GM19395 (cell line): ENCODE results near the gene SH2D3A.

Experiments
- ATAC-seq: cut with Tn5 transposase; IDR thresholded peaks from one replicate; pipeline ENCODE4 v1.9.1; 2021; ENCODE audit warnings: mild to moderate bottlenecking, moderate library complexity; ENCODE audit not compliant: unreplicated experiment

The SH2D3A gene

DNA sequence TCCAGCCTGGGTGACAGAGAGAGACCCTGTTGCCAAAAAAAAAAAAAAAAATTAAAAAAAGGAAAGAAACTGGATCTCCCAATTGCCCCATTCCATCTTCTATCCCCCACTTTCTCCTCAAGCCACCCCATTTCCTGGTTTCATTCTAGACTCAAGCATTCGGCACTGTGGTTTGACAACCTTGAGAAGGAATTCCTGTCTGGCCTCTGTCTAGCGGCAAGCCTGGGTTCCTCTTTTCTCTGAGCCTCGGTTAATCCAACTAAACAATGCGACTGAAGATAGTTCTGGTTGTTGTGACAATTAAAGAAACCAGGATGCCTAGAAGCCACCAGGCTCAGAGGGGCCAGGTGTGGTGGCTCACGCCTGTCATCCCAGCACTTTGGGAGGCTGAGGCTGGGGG, 43.5 kb downstream of the SH2D3A start:
- no peak for ATAC-seq

GRCh38 chr19:6723108-6723618, 44.1 kb downstream of the SH2D3A start:
- no peak for ATAC-seq

DNA sequence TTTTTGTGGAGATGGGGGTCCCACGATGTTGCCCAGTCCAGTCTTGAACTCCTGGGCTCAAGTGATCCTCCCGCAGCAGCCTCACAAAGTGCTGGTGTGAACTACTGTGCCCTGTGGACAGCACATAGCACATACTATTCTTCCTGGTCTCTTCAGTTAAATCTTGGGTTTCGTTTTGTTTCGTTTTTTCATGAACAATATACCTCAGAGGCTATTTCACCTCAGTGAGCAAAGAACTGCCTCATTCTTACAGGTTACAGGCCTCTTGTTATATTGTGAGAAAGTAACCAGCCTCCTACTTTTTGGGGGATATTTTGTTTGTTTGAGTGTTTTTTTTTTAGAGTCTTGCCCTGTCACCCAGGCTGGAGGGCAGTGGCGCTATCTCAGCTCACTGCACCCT, 45.5 kb downstream of the SH2D3A start:
- ATAC-seq: no peak

- no peak for ATAC-seq
These were observed 46.1 kb downstream of the SH2D3A start for GRCh38 chr19:6721138-6721474.

GRCh38 chr19:6720369-6721137, 46.7 kb downstream of the SH2D3A start, which contains the start of gene C3:
C3 (minus strand) TSS chr19:6720650; CDS start chr19:6720589, 61 bp downstream.
- ATAC-seq: no peak

DNA sequence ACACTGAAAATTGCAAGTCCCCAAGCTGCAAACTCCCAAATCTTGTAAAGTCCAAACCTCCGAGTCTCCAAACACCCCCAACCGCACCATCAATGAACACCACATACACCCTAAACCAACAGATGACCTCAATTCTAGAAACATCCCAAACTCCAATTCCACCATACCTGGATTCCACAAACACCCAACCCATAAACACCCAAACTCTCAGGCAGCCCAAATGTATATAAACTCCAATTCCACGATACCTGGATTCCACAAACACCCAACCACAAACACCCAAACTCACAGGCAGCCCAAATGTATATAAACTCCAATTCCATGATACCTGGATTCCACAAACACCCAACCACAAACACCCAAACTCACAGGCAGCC, 47.3 kb downstream of the SH2D3A start:
- no peak for ATAC-seq

DNA sequence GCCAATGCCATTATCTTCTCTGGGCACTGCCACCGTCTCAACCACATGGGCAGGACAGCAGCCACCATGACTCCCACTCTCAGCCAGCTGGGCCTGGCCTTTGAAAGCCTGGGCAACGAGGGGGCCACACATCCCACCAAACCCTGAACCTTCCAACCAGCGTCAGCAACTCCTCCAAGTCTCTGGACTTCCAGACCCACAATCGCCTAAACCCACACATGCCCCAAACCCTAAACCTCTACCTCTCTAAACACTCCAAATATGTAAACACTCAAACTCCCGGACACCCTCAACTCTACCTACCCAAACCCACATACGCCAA, 47.7 kb downstream of the SH2D3A start:
- no peak for ATAC-seq

DNA sequence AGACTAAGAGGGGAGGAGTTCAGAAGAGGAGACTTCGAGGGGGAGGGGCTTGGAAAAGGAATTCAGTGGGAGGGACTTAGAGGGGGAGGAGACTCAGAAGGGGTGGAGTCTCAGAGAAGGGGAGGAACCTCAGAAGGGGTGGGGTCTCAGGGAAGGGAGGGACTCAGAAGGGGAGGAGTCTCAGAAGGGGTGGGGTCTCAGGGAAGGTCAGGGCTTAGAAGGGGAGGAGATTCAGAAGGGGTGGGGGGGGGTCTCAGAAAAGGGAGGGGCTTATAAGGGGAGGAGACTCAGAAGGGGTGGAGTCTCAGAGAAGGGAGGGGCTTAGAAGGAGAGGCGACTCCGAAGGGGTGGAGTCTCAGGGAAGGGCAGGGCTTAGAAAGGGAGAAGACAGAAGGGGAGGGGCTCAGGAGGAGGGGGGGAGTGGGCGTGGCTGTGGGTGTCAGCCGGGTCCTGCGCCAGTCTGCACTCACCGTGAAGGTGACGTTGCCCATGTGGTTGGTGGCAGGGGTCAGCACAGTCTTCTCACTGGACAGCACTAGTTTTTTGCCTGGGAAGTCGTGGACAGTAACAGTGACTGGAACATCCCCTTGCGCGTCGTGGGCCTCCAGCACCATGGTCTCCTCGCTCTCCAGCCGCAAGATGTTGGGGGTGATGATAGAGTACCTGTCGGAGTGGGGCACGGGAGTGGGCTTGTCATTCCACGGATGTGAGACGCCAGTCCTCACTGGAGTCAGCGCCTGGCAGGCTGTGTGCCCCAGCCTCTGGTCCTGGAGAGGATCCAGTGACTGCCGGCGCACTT, 48.3 kb downstream of the SH2D3A start:
- no peak for ATAC-seq

DNA sequence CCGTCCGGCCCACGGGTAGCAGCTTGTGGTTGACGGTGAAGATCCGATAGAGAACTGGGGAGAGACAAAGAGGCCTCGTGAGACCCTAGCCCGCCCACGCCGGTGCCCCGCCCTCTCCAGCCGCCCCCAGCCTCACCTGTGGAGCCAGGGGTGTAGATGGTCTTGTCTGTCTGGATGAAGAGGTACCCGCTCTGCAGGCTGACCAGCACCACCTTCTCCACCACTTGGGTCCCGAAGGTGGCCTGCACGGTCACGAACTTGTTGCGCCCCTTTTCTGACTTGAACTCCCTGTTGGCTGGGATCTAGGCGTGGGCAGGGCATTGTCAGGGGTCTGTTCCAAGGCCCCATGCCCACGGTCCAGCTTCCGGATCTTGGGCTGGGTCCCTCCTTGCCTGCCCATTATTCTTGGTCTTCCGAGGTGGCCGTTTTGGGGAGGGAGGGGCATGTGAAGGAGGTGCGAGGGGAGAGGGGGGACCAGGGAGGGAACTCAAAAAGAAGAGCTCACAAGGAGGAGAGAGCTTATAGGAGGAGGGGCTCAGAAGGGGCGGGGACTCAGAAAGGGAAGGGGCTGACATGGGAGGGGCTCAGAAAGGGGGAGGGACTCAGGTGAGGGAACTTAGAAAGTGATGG, 49.0 kb downstream of the SH2D3A start:
- no peak for ATAC-seq

GRCh38 chr19:6717441-6717971, 49.7 kb downstream of the SH2D3A start:
- no peak for ATAC-seq

GRCh38 chr19:6717036-6717435, 50.2 kb downstream of the SH2D3A start:
- ATAC-seq: no peak

DNA sequence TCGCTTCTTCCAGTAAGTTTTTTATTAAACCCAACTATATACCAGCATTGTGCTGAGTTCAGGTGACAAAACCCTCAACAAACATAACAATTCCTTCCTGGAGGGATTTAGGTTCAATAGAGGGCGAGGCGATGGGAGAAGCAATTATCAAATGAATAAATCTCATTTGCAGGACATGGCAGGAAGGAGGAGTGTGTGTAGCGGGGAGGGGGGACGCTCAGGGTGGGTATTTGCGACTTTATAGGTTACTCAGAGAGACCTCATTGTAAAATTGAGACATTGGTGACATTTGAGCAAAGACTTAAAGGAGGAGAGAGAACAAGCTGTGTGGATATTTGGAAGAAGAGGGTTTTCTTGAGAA, 50.6 kb downstream of the SH2D3A start:
- ATAC-seq: no peak

DNA sequence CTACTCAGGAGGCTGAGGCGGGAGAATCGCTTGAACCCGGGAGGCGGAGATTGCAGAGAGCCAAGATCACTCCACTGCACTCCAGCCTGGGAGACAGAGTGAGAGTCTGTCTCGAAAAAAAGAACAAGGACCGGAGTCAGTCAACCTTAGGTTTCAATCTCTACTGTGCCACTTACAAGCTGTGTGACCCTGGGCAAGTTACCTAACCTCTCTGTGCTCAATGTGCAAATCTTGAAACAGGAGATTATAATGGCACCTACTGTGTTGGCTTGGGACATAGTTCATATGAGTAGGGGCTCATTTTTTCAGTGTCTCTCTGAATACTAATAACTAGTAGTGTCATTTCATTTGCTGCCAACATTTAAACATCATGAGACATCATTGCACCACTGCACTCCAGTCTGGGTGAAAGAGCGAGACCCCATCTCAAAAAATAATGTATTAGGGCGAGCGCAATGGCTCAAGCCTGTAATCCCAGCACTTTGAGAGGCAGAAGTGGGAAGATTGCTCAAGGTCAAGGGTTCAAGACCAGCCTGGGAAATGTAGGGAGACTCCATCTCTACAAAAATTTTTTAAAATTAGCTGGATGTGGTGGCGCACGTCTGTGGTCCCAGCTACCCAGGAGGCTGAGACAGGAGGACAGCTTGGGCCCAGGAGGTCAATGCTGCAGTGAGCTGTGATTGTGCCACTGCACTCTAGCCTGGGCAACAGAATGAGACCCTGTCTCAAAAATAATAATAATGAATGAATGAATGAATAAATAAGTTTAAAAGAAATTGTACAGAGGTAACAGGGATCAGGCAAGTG, 52.3 kb downstream of the SH2D3A start:
- ATAC-seq: no peak

DNA sequence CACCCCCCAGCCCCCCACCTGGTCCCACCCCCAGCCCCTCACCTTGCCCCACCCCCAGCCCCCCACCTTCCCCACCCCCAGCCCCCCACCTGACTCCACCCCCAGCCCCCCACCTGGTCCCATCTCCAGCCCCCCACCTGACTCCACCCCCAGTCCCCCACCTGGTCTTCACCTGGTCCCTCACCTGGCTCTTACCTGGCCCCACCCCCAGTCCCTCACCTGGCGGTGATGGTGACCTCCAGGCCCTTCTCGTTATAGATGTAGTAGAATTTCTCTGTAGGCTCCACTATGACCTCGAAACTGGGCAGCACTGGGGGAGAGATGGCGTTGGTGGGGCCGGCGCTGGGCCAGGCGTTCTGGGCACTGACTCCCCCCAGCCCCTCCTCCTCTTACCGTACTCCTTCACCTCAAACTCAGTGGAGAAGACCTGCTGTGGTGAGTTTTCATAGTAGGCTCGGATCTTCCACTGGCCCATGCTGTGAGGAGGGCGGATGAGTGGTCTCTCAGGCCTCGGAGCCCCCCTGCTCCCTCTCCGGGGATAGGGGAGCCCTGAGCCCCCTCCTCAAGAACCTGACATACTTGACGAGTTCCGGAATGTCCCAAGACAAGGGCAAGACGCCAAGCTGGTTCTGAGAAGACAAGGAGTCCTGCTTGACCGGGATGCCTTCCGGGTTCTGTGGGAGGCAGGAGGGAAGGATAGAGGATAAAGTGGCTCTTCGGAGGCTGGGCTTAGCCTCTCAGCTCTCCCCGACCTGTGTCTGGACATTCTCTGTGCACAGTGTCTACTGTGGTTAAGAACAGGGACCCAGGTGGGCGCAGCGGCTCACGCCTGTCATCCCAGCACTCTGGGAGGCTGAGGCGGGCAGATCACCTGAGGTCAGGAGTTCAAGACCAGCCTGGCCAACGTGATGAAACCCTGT, 53.2 kb downstream of the SH2D3A start:
- ATAC-seq: no peak

DNA sequence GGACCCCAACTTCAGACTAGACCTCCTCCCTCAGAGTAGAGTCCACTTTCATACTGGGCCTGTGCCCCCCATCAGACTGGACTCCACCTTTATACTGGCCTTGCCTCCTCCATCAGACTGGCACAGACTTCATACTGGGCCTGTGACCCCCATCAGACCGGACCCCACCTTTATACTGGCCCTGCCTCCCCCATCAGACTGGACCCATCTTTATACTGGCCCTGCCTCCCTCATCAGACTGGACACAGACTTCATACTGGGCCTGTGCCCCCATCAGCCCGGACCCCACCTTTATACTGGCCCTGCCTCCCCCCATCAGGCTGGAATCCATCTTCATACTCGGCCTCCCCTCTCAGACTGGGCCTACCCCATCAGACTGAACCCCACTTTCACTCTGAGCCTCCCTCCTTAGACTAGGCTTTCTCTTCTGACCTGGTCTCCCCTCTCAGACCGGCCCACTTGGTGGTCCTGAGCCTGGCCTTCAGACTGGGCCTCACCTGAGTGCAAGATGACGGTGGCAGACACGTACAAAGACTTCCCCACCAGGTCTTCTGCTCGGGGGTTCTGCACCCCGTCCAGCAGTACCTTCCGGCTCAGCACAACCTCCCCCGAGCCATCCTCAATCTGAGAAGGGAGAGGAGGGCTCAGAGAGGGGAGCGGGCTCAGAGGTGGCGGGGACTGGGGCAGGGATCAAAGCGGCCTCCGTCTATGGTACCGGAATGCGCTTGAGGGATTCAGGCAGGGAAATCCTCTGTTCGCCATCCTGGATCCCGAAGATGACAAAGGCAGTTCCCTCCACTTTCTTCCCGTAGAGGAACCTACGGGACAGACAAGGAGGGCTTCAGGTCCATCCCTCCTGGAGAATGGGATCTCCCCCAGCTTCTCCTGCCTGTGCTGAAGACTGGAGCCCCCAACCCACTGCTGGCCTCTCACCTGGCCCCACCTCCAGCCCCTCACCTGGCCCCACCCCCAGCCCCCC, 54.3 kb downstream of the SH2D3A start:
- ATAC-seq: no peak

DNA sequence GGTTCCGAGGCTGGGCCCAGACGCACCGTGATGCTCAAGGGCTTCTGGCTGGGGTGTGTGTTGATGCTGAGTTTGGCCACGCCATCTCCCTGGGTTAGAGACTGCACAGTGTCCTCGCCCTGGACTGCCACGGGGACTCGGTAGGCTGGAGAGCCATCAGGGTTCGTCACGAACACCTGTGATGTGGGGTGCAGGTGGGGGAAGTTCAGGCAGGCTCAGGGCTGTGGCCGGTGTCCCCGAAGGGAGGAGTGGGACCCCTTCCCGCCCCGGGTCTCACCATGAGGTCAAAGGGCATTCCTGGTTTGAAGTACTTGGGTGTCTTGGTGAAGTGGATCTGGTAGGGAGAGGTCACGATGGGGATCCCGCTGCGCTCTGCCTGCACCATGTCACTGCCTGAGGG, 55.0 kb downstream of the SH2D3A start:
- ATAC-seq: no peak

- no peak for ATAC-seq
These were observed 55.6 kb downstream of the SH2D3A start for GRCh38 chr19:6711605-6712004.

DNA sequence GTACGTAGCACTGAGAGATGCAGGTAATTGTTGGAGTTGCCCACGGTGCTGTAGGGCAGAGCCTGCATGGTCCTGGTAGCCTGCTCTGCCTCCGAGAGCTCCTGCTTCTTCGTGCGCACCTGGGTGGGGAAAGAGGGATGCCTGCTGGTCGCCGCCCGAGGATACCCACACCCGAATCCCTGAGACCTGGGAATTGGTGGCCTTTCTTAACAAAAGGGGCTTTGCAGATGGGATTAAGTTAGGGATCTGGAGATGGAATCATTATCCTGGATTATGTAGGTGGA, 56.2 kb downstream of the SH2D3A start:
- no peak for ATAC-seq
